Activated CD8-positive, alpha-beta T cell treated with anti-CD3 and anti-CD28 coated beads, Interleukin-2, amount 10 ng/mL, durations not matched to agents 7 days and 5 days (primary cell): ENCODE results near the gene SCN3A. TPM values are rescaled to one million over a fixed set of nuclear protein-coding genes. Genes with fewer than 3 reads are reported as not detected.
A peak's percentile ranks its signal among the peaks of the same experiment; 100 is the strongest.

Experiments
- ATAC-seq: fragments of 150-1000 bp; cut with Tn5 transposase; one replicate; pipeline ENCODE4 v1.10.0; 2021; ENCODE audit warnings: moderate library complexity
- CTCF ChIA-PET: fragments of 350-600 bp; sonication (Branson Sonifier 250); formaldehyde crosslinking; loops from one replicate; lab custom pipeline; 2021; ENCODE audit warnings: antibody characterized with exemption; lab: Charles Lee
- POLR2A ChIA-PET: fragments of 350-600 bp; sonication (Branson Sonifier 250); formaldehyde crosslinking; loops from one replicate; lab custom pipeline; 2021; ENCODE audit warnings: antibody characterized with exemption; lab: Charles Lee
- DNase-seq: peaks from one replicate; pipeline ENCODE4 v3.0.0-alpha.2; 2020
- H3K27ac Mint-ChIP-seq: one replicate; pipeline ENCODE4 v1.8.0; 2021; ENCODE audit warnings: mild to moderate bottlenecking, mixed read lengths
- H3K27me3 Mint-ChIP-seq: one replicate; pipeline ENCODE4 v1.8.0; 2021; ENCODE audit warnings: low read depth, mixed read lengths
- H3K36me3 Mint-ChIP-seq: one replicate; pipeline ENCODE4 v1.8.0; 2021; ENCODE audit warnings: low read depth, mixed read lengths
- H3K4me1 Mint-ChIP-seq: one replicate; pipeline ENCODE4 v1.8.0; 2021; ENCODE audit warnings: low read depth, mixed read lengths
- H3K4me3 Mint-ChIP-seq: one replicate; pipeline ENCODE4 v1.8.0; 2021; ENCODE audit warnings: mild to moderate bottlenecking, mixed read lengths
- H3K9me3 Mint-ChIP-seq: one replicate; pipeline ENCODE4 v1.8.0; 2022; ENCODE audit warnings: mixed read lengths; ENCODE audit not compliant: insufficient read depth
- total RNA-seq, 2 experiments: library from RNA; stranded (reverse); gene quantifications; one replicate each; pipeline ENCODE4 v1.2.3, GENCODE V29; 2021

Gene SCN3A
- not detected for total RNA-seq

DNA sequence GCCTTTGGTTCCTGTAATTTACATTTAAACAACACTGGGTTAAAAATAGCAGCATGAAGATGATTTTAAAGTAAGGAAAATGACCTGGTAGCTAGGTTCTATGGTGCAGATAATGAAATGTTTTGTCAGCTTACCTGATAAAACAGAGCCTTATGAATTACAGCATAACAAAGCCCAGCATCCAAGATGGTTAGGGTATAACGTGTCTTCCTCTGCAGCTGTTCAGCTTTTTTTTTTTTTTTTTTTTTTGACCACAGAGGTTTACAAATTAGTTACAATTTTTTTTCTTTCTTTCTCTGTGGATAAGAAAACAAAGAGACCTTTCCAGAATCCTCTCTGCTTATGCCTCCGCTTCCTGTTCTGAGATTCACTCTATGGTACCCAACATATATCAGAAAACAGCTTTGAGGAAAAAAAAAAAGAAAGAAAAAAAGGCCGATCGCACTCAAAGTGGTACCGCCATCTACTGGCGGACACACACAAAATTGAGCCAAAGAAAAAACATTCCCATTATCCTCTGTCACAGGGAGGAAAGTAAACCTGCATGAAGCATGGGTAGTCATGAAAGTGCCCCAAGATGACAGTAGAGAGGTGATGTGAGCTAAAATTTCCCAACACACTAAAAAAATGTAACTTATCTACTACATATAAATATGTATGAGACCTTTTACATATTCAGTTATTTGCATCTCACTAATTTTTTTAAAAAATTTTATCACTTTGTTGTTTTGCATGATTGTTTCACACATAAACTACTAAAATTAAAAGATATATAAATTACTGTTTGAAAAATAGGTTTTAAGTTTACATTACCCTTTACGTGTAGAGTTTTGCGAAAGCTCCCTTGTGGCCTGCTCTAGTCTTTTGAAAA lies at the start of gene SCN3A:
TSS of gene SCN3A (minus strand) at position 362 of the 871 bp plus-strand sequence. CDS start 27,656 bp downstream, outside the sequence.
- POLR2A ChIA-PET: no interaction called here
- CTCF ChIA-PET: interaction anchor here (0.8 to 2.9 kb wide), 5 partner anchors 33 to 466 kb away, joined by 3 to 22 read pairs (median 4); no protein-coding TSS in a partner anchor
- H3K9me3 Mint-ChIP-seq: no peaks in the 10 kb centered on the region
- ATAC-seq: no peak
- no peaks in the 10 kb centered on the region for H3K36me3 Mint-ChIP-seq
- H3K27ac Mint-ChIP-seq: no peak within 1 kb of the TSS
- H3K27me3 Mint-ChIP-seq: no peaks in the 10 kb centered on the region
- H3K4me1 Mint-ChIP-seq: peaks cover 4% of the 10 kb centered on the region
- H3K4me3 Mint-ChIP-seq: no peak within 1 kb of the TSS
- peak; percentile 28 for DNase-seq

DNA sequence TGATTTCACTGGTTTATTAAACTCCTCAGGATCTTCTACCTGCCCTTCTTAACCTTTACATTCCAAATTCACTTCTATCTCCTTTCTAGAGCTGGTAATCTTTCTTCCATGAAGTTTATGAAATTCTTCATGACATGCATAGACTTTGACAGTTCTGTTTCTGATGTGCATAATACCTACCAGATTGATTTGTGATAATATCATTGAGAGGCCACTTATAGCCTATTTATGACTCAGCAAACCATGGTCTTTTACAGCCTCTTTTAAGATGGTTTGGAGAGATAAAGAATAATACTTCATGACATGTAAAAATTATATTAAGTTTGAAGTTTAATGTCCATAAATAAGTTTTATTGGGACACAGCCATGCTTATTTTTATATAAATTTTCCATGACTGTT lies 49.3 kb upstream of the SCN3A start:
- no peak overlapping the region for H3K27ac Mint-ChIP-seq
- ChIA-PET POLR2A (no interaction called here), CTCF (no interaction called here)
- DNase-seq (no peak), ATAC-seq (no peak)
- no peak overlapping the region for H3K4me3 Mint-ChIP-seq
- no peaks in the 10 kb centered on the region for H3K36me3 Mint-ChIP-seq
- no peaks in the 10 kb centered on the region for H3K4me1 Mint-ChIP-seq
- no peaks in the 10 kb centered on the region for H3K9me3 Mint-ChIP-seq
- H3K27me3 Mint-ChIP-seq: no peaks in the 10 kb centered on the region

DNA sequence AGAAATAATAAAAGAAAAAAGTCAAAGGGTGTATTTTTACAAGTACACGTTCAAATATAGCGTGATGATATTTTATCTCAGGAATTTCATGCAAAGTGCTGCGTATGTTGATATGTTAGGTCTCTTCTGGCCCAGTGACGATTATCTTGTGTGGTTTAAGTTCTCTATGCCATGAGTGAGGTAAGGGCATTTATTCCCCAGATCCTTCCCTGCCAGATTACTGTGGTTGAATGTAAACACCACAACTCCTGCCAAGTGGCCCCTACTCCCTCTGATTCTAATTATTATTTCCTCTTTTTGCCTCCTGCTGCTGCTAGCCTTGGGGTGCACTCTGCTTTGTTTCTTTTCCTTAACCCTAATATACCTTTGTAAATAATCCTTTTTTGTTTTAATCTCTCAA lies 47.5 kb upstream of the SCN3A start:
- H3K36me3 Mint-ChIP-seq: no peaks in the 10 kb centered on the region
- ChIA-PET CTCF (no interaction called here), POLR2A (no interaction called here)
- H3K4me3 Mint-ChIP-seq: no peak overlapping the region
- no peak overlapping the region for H3K27ac Mint-ChIP-seq
- DNase-seq (no peak), ATAC-seq (no peak)
- no peaks in the 10 kb centered on the region for H3K4me1 Mint-ChIP-seq
- H3K9me3 Mint-ChIP-seq: no peaks in the 10 kb centered on the region
- no peaks in the 10 kb centered on the region for H3K27me3 Mint-ChIP-seq

DNA sequence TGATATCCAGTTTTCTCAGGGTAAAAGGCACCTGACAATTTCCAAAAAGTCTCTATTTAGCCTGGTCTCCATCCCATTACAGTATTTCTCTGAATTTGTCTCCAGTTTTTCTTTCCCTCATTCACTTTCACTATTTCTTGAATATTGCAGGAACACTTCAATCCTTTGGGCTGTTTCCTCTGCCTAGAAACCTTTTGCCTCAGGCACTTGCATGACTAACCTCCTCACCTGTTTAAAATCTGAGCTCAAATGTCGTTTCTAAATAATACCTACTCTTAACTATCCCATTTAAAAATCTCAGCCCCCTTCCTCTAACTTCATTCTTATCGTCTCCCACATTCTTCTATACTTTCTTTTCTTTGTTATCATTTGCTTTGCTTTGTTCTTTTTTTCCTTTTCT lies 44.4 kb upstream of the SCN3A start:
- H3K4me1 Mint-ChIP-seq: no peaks in the 10 kb centered on the region
- POLR2A ChIA-PET: no interaction called here
- H3K27ac Mint-ChIP-seq: no peak overlapping the region
- ATAC-seq (no peak), DNase-seq (no peak)
- CTCF ChIA-PET: interaction anchor here (1.5 kb wide), 1 partner anchor 9 kb away, joined by 4 read pairs; the partner anchor contains the start of gene SCN2A
- no peaks in the 10 kb centered on the region for H3K36me3 Mint-ChIP-seq
- no peak overlapping the region for H3K4me3 Mint-ChIP-seq
- no peaks in the 10 kb centered on the region for H3K9me3 Mint-ChIP-seq
- H3K27me3 Mint-ChIP-seq: peaks cover 2% of the 10 kb centered on the region

DNA sequence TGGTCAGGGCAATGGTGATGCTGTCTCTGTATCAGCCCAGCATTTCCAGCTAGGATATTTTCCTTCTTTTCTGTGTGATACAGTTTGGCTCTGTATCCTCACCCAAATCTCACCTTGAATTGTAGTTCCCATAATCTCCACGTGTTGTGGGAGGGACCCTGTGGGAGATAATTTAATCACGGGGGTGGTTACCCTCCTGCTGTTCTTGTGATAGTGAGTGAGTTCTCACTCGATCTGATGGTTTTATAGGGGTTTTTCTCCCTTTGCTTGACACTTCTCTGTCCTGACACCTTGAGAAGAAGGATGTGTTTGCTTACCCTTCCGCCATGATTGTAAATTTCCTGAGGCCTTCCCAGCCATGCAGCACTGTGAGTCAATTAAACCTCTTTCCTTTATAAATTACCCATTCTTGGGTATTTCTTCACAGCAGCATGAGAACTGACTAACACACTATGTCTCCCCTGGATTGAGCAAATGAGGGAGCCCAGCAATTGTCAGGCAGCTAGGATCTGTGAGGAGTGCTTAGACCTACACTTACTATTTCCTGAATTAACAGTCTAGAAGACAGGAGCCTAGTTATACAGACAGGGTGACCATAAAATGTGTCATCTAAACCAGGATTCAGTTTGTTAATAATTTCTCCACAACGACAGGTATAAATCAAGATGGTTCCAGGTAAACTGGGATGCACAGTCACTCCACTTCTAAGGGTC lies 41.4 kb upstream of the SCN3A start:
- H3K36me3 Mint-ChIP-seq: no peaks in the 10 kb centered on the region
- POLR2A ChIA-PET: no interaction called here
- no peaks in the 10 kb centered on the region for H3K9me3 Mint-ChIP-seq

DNA sequence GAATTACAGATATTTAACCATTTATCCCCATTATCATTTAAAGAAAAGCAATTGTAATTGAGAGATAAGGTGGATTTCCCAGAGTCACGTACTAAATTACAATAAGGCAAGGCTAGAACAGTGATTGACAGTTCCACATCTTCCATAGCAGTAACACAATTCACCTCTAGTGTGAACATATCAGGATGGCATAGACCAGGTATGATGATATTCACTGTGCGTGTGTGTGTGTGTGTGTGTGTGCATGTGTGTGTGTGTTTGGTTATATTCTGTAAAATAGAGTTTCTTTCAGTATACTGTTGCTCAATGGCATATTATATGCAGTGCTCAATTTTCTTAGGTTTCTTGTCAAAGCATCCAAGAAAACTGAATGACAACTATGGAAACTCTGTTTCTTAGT lies 37.1 kb upstream of the SCN3A start:
- H3K4me1 Mint-ChIP-seq: no peaks in the 10 kb centered on the region
- peaks cover 2% of the 10 kb centered on the region for H3K27me3 Mint-ChIP-seq
- ChIA-PET CTCF (interaction anchor here (1.7 kb wide), 1 partner anchor 53 kb away, joined by 6 read pairs; no protein-coding TSS in a partner anchor), POLR2A (no interaction called here)
- ATAC-seq: no peak
- no peaks in the 10 kb centered on the region for H3K36me3 Mint-ChIP-seq
- no peak for DNase-seq
- no peak overlapping the region for H3K4me3 Mint-ChIP-seq
- no peak overlapping the region for H3K27ac Mint-ChIP-seq
- no peaks in the 10 kb centered on the region for H3K9me3 Mint-ChIP-seq

More for the DNA sequence above, 41.4 kb upstream of the SCN3A start:
- CTCF ChIA-PET: no interaction called here
- no peak for ATAC-seq
- peaks cover 2% of the 10 kb centered on the region for H3K27me3 Mint-ChIP-seq
- no peak overlapping the region for H3K27ac Mint-ChIP-seq
- H3K4me1 Mint-ChIP-seq: no peaks in the 10 kb centered on the region
- no peak for DNase-seq
- no peak overlapping the region for H3K4me3 Mint-ChIP-seq

DNA sequence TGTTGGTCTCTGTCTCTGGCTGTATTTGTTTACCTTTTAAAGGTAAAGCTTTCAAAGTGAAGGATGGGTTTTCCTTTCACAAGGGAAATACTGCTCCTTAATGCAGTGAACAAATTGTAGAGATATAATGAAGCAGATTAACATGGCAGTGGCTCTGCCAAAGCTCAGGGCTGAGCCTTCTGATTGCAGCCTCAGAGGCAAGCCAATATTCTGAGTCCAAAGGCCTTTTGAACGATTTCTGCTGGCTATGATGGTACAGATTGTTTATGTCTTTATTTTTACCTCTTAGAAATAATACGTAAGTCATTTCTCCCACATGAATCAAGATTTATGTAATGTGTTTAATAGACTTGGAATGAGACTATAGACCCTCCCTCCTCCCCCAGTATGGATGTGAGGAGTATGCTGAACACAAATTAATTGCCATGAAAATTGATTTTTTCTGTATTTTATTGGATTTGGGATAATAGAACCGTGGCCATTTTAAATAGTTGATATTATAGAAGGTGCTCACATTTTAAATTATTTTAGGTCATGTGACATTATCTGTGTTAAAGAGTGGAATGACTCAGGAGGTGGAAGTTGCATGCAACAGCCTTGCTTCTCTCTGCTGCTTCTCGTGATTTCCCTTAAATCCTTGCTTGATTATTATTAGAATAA lies 36.1 kb upstream of the SCN3A start:
- Mint-ChIP-seq H3K9me3 (no peaks in the 10 kb centered on the region), H3K36me3 (no peaks in the 10 kb centered on the region), H3K4me3 (no peak overlapping the region), H3K4me1 (no peaks in the 10 kb centered on the region), H3K27ac (no peak overlapping the region), H3K27me3 (peaks cover 2% of the 10 kb centered on the region)
- CTCF ChIA-PET: interaction anchor here (1.0 to 1.8 kb wide), 9 partner anchors 9 to 230 kb away, joined by 3 to 8 read pairs (median 4); no protein-coding TSS in a partner anchor
- POLR2A ChIA-PET: no interaction called here
- DNase-seq (no peak), ATAC-seq (no peak)

DNA sequence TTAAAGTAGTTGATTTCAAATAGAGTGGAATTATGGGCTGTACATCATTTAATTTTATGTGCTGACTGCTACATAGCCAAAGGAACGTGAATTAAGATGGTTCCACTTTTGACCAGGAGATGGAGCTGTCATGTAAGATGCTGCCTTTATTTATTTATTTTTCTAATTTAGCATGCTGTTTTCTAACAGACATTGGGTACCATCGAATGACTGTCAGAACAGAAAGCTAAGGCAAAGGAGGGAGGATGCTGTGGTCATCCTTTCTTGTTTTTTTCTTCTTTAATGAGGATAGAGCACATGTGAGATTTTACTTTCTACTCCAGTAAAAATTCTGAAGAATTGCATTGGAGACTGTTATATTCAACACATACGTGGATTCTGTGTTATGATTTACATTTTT lies 35.4 kb upstream of the SCN3A start, which contains the start of gene SCN2A:
TSS of gene SCN2A (plus strand) at position 185 of the 400 bp plus-strand sequence. CDS start 56,410 bp downstream, outside the sequence.
- ATAC-seq (no peak), DNase-seq (no peak)
- Mint-ChIP-seq H3K4me3 (no peak within 1 kb of the TSS), H3K27ac (no peak within 1 kb of the TSS), H3K9me3 (no peaks in the 10 kb centered on the region), H3K27me3 (no peaks in the 10 kb centered on the region), H3K36me3 (no peaks in the 10 kb centered on the region), H3K4me1 (no peaks in the 10 kb centered on the region)
- POLR2A ChIA-PET: no interaction called here
- CTCF ChIA-PET: interaction anchor here (1.0 to 1.8 kb wide), 9 partner anchors 9 to 230 kb away, joined by 3 to 8 read pairs (median 4); no protein-coding TSS in a partner anchor

DNA sequence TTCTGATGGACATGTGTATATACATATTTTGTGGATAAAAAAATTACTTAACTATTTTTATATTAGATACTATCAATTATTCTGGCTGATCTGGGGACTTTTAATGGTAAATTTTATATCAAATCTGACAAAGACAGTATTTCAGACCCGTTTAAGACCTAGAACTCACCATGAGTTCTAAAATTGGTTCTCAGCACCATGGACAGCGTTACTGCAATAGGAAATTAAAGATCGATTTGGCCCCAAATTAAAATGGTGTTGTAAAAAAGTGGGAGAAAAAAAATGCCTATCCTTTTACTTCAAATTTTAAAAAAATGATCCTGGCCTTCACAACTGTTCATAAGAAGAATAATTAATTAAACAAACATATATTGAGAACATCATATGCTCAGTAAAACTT lies 34.4 kb upstream of the SCN3A start:
- ChIA-PET CTCF (interaction anchor here (1.5 to 1.8 kb wide), 3 partner anchors 10 to 57 kb away, joined by 4 to 8 read pairs (median 4); no protein-coding TSS in a partner anchor), POLR2A (no interaction called here)
- DNase-seq: peak; percentile 27
- H3K9me3 Mint-ChIP-seq: no peaks in the 10 kb centered on the region
- H3K27me3 Mint-ChIP-seq: no peaks in the 10 kb centered on the region
- no peaks in the 10 kb centered on the region for H3K4me1 Mint-ChIP-seq
- H3K27ac Mint-ChIP-seq: no peak overlapping the region
- no peak overlapping the region for H3K4me3 Mint-ChIP-seq
- no peak for ATAC-seq
- H3K36me3 Mint-ChIP-seq: no peaks in the 10 kb centered on the region

DNA sequence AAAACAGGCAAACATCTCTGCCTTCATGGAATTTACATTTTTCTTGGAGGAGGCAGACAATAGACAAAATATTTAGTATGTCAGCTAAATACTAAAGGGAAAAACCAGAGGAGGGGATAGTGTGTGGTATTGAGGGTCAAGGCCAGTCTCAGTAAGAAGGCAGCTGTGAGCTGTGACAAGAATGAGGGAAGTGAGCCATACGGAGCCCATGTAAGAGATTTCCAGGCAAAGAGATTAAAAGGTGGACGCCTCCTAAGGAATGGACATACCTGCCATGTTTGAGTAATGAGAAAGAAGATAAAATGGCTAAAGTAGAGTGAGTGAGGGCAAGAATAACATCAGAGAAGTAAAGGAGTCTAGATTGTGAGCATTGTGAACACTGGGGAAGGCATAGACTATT lies 33.2 kb upstream of the SCN3A start:
- Mint-ChIP-seq H3K27ac (no peak overlapping the region), H3K36me3 (no peaks in the 10 kb centered on the region), H3K4me3 (no peak overlapping the region), H3K27me3 (no peaks in the 10 kb centered on the region), H3K4me1 (no peaks in the 10 kb centered on the region), H3K9me3 (no peaks in the 10 kb centered on the region)
- POLR2A ChIA-PET: no interaction called here
- ATAC-seq (no peak), DNase-seq (no peak)
- CTCF ChIA-PET: interaction anchor here (1.0 kb wide), 1 partner anchor 34 kb away, joined by 3 read pairs; no protein-coding TSS in a partner anchor

DNA sequence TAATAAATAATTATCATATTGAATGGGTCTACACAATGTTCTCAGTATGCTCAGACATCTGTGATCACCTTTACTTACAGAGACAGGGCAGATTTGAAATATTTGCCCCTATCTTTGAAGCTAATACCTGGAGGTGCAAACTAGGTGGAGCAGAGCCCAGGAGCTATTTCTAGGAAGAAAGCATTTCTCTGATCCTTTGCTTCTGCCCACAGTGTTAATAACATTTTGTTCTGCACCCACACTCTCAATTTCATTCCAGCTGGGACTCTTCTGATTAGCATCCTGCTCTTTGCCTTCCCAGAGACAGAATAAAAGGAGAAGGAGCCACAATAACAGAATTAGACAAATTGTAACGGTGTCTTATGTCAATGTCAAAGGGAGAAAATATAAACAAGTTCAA lies 23.7 kb upstream of the SCN3A start:
- POLR2A ChIA-PET: no interaction called here
- Mint-ChIP-seq H3K36me3 (no peaks in the 10 kb centered on the region), H3K27me3 (no peaks in the 10 kb centered on the region), H3K9me3 (no peaks in the 10 kb centered on the region), H3K4me3 (no peak overlapping the region), H3K4me1 (no peaks in the 10 kb centered on the region), H3K27ac (no peak overlapping the region)
- no peak for DNase-seq
- CTCF ChIA-PET: no interaction called here
- no peak for ATAC-seq
